ENCODE data around the gene ZNF557.
"Not testable (repeated sequence)": the region's sequence is repeated elsewhere in the genome, so short reads cannot be mapped to it uniquely, and the experiment has no call there.

ZNF557 gene

GRCh38 chr19:7069042-7069903 lies at the start of gene ZNF557:
Gene ZNF557 (plus strand): TSS chr19:7069703. CDS start chr19:7075075, 5,372 bp downstream.
- peak; percentile 67 to 99 (median 96) for DNase-seq

- not testable (repeated sequence) for DNase-seq
These were observed 48.2 kb upstream of the ZNF557 start, which contains the start of gene MBD3L2B for GRCh38 chr19:7021331-7021730. Gene MBD3L2B (minus strand): TSS chr19:7021431. CDS start chr19:7021397, 34 bp downstream.

- DNase-seq, result not testable (repeated sequence)
These were observed 40.7 kb upstream of the ZNF557 start for GRCh38 chr19:7028790-7029189.

GRCh38 chr19:7030278-7030677 lies 39.2 kb upstream of the ZNF557 start, which contains the start of gene MBD3L5:
Gene MBD3L5 (plus strand): TSS chr19:7030578. CDS start chr19:7030612, 34 bp downstream.
- DNase-seq, result not testable (repeated sequence)

GRCh38 chr19:7040079-7040478 lies 29.4 kb upstream of the ZNF557 start, which contains the start of gene MBD3L4:
Gene MBD3L4 (minus strand): TSS chr19:7040179. CDS start chr19:7040144, 35 bp downstream.
- not testable (repeated sequence) for DNase-seq

- not testable (repeated sequence) for DNase-seq
These were observed 27.9 kb upstream of the ZNF557 start for GRCh38 chr19:7041563-7041962.

- not testable (repeated sequence) for DNase-seq
These were observed 20.5 kb upstream of the ZNF557 start, which contains the start of gene MBD3L2 for GRCh38 chr19:7049021-7049420. Gene MBD3L2 (plus strand): TSS chr19:7049321. CDS start chr19:7049374, 53 bp downstream.

- DNase-seq, result not testable (repeated sequence)
These were observed 18.1 kb upstream of the ZNF557 start for GRCh38 chr19:7051421-7051820.

GRCh38 chr19:7052896-7053295 lies 16.6 kb upstream of the ZNF557 start:
- not testable (repeated sequence) for DNase-seq

GRCh38 chr19:7054635-7055368 lies 14.7 kb upstream of the ZNF557 start:
- not testable (repeated sequence) for DNase-seq

- DNase-seq, result not testable (repeated sequence)
These were observed 13.8 kb upstream of the ZNF557 start for GRCh38 chr19:7055679-7056078.

GRCh38 chr19:7056371-7056770 lies 13.1 kb upstream of the ZNF557 start:
- not testable (repeated sequence) for DNase-seq

- DNase-seq, result not testable (repeated sequence)
These were observed 10.9 kb upstream of the ZNF557 start, which contains the start of gene MBD3L3 for GRCh38 chr19:7058576-7058975. Gene MBD3L3 (minus strand): TSS chr19:7058676. CDS start chr19:7058605, 71 bp downstream.

GRCh38 chr19:7059977-7060376 lies 9.5 kb upstream of the ZNF557 start:
- not testable (repeated sequence) for DNase-seq

GRCh38 chr19:7063339-7063738 lies 6.2 kb upstream of the ZNF557 start:
- no peak for DNase-seq

GRCh38 chr19:7063764-7064418 lies 5.6 kb upstream of the ZNF557 start:
- no peak for DNase-seq

GRCh38 chr19:7067122-7067521 lies 2.4 kb upstream of the ZNF557 start:
- not testable (repeated sequence) for DNase-seq

GRCh38 chr19:7067716-7068115 lies 1.8 kb upstream of the ZNF557 start:
- no peak for DNase-seq

- DNase-seq, result no peak
These were observed 904 bp upstream of the ZNF557 start for GRCh38 chr19:7068599-7068998.

GRCh38 chr19:7069904-7070226 lies 362 bp downstream of the ZNF557 start:
- no peak for DNase-seq

- no peak for DNase-seq
These were observed 3.0 kb downstream of the ZNF557 start for GRCh38 chr19:7072541-7072940.

GRCh38 chr19:7074705-7075282 lies 5.3 kb downstream of the ZNF557 start:
- DNase-seq, result no peak
